Neural progenitor cell (in vitro differentiated cells): ENCODE data around the gene NODAL.

Source experiments
- CTCF ChIP-seq: fragments of 200-600 bp; sonication (generic); IDR thresholded peaks from 2 replicates; pipeline ENCODE4 v1.5.1; 2017; ENCODE audit warnings: antibody characterized with exemption, mild to moderate bottlenecking
- EZH2 ChIP-seq: fragments of 200-600 bp; sonication (generic); IDR thresholded peaks from 2 replicates; pipeline ENCODE4 v1.6.1; 2017; ENCODE audit warnings: antibody characterized with exemption, mild to moderate bottlenecking, moderate library complexity
- EZH2phosphoT487 ChIP-seq: fragments of 200-600 bp; sonication (generic); IDR thresholded peaks from 2 replicates; pipeline ENCODE4 v1.6.1; 2017; ENCODE audit warnings: antibody characterized with exemption

- no peak for TF ChIP-seq EZH2phosphoT487
- no peak for TF ChIP-seq CTCF
- TF ChIP-seq EZH2 = no peak
Measured at GRCh38 chr10:70487824-70488223, 46.3 kb upstream of the NODAL start.
